Left lobe of liver (tissue), 2 donors: ENCODE measurements around the gene FN3KRP. TPM values are rescaled to one million over a fixed set of nuclear protein-coding genes. Genes with fewer than 3 reads are reported as not detected.

ENCODE experiments used
- ATAC-seq: fragments of 200-7000 bp; cut with Tn5 transposase; one replicate; pipeline ENCODE4 v1.9.1; 2020; ENCODE audit warnings: mild to moderate bottlenecking, moderate library complexity
- DNase-seq: peaks from one replicate; pipeline ENCODE4 v3.0.0-alpha.2; 2020; ENCODE audit warnings: low spot score
- total RNA-seq: library from RNA; stranded (reverse); gene quantifications from one replicate; pipeline ENCODE4 v1.2.1, GENCODE V29; 2021
- donor health status: DM: no; HTN: no; CAD: no; lungs with moderate emphysema.
- donor health status: DM: no; HTN: yes; CAD: no.

Gene FN3KRP
- total RNA-seq, 1 donor from 2014 or later: 14.0 TPM

DNA sequence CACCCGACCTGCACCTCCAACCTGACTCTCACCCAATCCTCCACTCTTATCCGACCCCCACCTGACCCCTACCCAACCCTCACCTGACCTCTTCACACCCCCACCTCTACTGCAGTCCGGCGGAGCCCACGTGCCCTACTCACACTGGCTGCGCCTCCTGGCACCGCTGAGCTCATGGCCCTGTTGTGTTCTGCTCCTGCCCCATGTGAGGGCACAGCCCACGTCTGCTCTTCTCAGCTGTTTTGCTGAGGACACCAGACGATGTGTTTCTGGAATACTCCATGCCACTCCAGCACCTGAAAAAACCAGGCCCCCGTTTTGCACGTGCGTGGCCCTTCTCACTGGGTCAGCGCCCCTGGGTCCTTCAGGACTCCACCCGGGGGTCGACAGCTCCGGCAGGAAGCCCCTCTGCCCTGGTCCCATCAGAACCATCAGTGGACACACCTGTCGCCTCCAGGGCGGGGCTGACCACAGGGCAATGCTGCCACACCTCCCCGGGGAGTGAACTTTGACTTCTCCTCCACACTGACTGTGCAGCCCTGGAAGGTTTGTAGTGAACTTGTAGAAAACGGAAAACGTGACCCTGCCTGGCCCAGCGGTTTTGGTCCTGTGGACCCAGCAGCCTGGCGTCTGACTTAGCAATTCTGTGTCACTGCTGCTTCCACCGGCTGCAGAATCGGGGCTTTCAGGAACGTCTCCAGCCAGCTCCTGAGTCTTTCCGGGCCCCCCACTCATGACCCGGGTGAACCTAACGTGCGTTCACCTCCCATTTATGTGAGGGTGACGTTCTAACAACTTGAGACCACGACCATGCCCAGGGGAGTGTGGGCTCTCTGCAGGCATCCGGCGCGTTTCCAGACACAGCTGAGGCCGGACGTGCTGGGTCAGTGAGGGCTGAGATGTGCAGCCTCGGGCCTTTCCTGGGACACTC lies 12.3 kb upstream of the FN3KRP start:
- DNase-seq: peak; percentile 86

GRCh38 chr17:82704886-82705285 lies 11.6 kb upstream of the FN3KRP start:
- ATAC-seq (no peak), DNase-seq (no peak)

More for the DNA sequence above, 12.3 kb upstream of the FN3KRP start:
- ATAC-seq: peak; percentile 95

DNA sequence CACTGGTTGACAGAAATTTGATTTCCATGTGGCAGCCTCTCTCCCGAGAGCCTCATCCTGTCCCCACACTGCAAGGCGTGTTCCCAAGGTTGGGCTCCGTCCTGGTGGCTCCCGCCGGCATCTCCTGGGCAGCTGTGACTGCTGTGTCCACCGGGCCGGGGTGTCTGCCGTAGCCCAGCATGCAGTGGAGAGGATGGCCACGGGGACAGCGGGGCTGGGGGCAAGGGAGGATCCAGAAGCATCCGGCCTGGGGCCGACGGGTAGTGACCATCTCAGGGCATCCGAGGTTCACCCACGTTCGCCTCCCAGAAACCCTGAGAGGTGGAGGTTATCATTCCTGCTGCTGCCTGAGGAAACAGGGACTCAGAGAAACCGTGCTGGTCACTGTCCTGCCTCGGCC lies 10.8 kb upstream of the FN3KRP start:
- no peak for ATAC-seq
- no peak for DNase-seq

DNA sequence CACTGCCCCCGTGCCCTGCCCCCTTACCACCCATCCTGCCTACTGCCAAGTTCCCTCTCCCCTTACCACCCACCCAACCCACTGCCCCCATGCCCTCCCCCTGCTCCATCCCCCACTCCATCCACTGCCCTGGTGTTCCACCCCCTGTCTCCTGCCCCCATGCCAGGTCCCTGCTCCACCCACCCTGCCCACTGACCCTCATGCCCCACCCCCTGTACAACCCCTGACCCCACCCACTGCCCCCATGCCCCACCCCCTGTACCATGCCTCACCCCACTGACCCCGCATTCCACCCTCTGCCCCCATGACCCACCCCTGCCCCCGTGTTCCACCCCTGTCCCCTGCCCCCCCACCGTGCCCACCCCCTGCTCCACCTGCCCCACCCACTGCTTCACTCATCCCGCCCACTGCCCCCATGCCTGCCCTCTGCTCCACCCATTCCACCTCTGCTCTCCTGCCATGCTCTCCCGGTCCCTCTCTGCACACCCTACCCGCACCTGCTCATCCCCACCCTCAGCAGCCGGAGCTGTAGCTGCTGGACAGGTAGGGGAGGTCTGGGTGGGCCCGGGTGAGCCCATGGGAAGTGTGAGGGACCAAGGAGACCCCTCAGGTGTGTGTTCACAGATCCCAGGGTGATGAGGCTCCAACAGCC lies 7.4 kb upstream of the FN3KRP start:
- DNase-seq: no peak
- no peak for ATAC-seq

GRCh38 chr17:82709676-82710498 lies 6.6 kb upstream of the FN3KRP start:
- DNase-seq (no peak), ATAC-seq (peak; percentile 10)

DNA sequence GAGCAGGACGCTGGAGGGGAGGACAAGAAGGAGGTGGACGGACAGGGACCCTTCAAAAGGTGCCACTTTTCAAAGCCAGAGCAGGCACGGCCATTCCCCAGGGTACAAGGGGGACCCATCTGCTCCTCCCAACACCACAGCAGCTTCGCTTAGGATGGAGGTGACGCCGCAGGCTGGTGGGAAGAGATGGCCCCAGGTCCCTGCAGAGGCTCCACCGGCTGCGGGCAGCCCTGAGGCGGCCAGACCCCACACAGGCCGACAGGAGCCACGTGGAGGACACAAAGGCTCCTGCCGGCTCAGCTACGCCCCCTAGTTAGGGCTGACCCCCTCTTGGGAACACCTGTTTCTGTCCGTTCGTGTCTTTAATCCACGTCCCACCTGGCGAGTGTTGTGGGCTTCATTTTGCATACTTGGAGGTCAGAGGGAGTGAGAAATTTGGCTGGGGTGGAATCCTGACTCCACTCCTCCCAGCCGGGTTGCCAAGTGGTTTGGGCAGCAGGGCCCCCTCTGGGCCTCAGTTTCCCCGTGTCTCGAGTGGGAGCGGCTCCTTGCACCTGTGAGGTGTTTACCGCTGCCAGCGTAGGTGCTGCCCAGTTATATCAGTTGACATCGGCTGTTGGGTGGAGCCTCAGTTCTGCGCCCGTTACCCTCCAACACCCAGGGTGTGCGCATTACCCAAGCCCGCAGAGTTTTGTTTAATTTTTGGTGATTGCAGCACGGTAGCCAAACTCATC lies 5.8 kb upstream of the FN3KRP start:
- ATAC-seq (no peak), DNase-seq (no peak)

DNA sequence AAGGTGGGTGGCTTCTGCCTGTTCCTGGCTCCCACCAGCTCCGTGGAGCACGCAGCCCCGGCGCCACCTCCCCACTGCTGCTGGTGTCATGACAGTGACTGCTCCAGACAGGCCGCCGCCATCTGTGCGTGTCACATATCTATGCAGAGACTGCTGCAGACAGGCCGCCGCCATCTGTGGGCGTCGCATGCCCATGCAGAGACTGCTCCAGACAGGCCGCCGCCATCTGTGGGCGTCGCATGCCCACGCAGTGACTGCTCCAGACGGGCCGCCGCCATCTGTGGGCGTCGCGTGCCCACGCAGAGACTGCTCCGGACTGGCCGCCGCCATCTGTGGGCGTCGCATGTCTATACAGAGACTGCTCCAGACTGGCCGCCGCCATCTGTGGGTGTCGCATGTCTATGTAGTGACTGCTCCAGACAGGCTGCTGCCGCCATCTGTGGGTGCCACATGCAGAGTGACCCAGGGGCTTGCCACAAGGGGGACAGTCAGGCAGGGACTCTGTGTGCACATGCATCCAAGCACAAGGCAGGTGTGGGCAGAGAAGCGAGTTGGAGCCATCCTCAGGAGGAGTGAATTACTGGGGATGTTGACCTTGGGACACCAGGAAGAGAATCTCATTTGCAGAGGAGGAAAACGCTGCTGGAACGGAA lies 3.3 kb upstream of the FN3KRP start:
- ATAC-seq (no peak), DNase-seq (no peak)

DNA sequence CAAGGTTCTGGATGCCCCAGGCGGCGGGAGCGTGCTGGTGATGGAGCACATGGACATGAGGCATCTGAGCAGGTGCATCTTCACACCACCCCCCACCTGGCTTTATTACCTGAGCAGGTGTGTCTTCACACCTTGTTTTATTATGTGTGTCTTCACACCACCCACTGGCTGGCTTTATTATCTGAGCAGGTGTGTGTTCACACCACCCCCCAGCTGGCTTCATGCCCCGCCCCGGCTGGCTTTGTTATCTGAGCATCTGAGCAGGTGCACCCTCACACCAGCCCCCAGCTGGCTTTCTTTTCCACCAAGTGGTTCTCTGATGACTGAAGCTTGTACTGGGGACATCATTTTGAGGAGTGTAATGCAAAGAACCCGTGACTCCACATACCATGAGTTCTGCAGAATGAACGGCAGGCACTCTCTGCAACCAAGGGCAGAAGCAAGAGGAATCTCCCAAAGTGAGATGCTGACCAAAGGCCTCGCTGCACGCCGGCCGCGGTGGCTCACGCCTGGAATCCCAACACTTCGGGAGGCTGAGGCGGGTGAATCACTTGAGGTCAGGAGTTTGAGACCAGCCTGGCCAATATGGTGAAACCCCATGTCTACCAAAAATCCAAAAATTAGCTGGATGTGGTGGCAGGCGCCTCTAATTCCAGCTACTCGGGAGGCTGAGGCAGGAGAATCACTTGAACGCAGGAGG lies 2.6 kb downstream of the FN3KRP start:
- ATAC-seq (no peak), DNase-seq (no peak)

DNA sequence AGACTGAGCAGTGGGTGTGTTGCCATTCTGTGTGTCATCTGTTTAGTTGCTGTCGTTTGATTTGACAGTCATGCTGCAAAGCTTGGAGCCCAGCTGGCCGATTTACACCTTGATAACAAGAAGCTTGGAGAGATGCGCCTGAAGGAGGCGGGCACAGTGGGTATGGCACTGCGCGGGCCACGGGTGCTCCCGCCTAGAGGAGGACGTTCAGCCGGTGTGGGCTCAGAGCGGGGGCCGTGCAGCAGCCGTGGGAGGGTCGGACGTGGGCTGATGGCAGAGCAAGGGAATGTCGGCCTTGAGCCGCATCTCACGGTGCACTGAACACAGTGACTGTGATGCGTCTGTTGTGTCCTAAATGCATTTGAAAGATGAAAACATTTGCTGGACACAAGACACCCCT lies 3.7 kb downstream of the FN3KRP start:
- ATAC-seq: no peak
- DNase-seq: no peak

- ATAC-seq: peak; percentile 33
Observed at GRCh38 chr17:82722341-82723013, 6.0 kb downstream of the FN3KRP start.

GRCh38 chr17:82723169-82723807 lies 6.8 kb downstream of the FN3KRP start:
- DNase-seq (no peak), ATAC-seq (peak; percentile 56)

More at GRCh38 chr17:82722341-82723013, 6.0 kb downstream of the FN3KRP start:
- DNase-seq: no peak

DNA sequence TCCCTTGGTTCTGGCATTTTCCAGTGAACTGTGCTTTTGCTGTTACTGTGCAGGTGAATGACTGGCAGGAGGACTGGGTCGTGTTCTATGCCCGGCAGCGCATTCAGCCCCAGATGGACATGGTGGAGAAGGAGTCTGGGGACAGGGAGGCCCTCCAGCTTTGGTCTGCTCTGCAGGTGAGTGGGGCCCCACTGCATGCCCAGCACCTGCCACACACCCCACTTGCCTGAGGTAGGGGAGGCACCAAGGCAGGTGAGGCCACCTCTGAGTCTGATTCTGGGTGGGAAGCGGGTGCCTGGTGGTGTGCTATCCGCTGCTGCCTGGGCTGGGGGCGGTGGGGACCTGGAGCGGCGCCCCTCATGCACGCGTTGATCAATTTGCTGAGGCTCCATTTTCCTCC lies 9.9 kb downstream of the FN3KRP start:
- no peak for ATAC-seq

DNA sequence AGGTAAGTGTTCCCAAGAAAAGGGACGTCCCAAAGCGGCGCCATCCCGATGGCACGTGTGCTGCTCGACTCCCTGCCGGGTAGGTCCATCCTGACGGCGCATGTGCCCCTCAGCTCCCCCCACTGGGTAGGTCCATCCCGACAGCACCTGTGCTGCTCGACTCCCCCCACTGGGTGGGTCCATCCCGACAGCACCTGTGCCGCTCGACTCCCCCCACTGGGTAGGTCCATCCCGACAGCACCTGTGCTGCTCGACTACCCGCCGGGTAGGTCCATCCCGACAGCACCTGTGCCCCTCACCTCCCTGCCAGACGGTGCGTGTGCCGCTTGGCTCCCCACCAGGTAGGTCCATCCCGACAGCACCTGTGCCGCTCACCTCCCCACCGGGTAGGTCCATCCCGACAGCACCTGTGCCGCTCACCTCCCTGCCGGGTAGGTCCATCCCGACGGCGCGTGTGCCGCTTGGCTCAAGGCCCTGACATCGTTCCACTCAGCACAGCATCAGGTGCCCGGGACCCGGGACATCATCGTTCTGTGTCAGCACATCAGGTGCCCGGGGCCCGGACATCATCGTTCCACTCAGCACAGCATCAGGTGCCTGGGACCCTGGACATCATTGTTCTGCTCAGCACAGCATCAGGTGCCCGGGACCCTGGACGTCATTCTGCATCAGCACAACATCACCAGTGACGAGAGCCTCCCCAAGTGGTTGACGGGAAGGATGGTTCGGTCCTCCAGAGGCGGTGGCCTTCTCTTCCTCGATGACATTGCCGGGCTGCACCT lies 13.2 kb downstream of the FN3KRP start:
- no peak for ATAC-seq
- no peak for DNase-seq

More for the DNA sequence above, 9.9 kb downstream of the FN3KRP start:
- DNase-seq: no peak

DNA sequence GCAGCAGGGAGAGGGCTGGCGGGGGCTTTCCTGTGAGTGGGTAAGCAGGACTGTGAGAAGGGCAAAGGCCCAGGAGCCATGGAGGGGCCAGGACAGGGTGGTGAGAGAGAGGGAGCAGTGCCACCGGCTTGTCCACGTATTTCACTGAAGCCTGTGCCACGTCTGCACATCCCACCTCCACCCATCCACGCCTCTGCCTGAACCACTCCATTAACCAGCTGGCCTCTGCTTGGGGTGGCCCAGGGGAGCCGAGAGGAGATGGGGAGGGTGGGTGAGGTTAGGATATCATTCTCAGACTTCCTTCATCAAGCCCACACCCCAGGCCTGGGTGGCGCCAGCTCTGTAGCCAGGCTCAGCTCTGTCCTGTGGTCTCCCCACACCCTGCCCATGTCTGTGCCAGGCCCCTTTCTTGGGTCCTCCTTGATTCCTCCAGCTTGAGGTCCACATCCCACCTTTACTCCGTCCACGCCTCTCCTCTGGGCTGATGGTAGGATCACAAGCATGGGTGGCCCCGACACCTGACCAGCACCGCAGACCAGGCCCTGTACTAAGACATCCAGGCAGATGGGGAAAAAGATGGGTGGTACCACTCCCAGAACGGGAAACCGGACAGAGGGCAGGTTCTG lies 15.7 kb downstream of the FN3KRP start:
- DNase-seq (no peak), ATAC-seq (no peak)

DNA sequence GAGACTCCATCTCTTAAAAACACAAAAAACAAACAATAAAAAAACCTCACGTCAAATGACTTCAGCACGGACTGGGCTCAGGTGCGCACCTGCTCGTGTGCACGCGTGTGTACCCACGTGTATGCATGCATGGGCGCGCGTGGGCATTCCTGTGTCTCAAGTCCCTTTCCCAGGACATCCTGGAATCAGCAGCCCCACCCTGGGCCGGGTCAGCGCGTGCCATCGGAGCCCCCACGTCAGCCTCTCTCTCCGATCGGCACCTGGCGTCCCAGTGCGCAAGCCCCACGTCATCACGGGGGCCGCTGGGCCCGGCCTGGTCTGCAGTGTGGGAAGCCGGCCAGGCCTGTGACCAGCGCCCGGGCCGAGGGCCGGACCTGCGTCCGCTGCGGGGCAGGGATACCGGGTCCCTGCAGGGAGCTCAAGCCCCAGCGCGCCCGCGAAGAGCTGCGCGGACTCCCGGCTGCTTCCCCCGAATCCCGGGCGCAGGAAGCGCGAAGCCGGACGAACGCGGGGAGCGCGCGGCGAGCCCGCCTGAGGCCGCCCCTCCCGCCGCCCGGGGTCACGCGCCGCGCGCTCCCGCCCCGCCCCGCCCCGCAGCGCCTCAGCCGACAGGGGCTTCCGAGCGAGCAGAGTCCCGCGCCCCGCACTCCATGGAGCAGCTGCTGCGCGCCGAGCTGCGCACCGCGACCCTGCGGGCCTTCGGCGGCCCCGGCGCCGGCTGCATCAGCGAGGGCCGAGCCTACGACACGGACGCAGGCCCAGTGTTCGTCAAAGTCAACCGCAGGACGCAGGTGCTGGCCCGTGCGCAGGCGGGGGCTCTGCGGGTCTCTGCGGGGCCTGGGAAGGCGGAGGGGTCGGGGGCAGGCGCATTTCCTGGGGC lies 18.7 kb downstream of the FN3KRP start, which contains the start of gene FN3K:
FN3K (plus strand) TSS at position 629 of the 880 bp plus-strand sequence; CDS start at position 651, 22 bp downstream.
- DNase-seq (peak; percentile 75), ATAC-seq (peak; percentile 76)
